ENCODE results near the gene PLXNA4.

PLXNA4 gene

GRCh38 chr7:132472463-132473120 is 103.7 kb downstream of the PLXNA4 start:
- Histone ChIP-seq H3K27ac (ENCODE audit: low read depth, low read length) (no peak overlapping the region), H3K79me2 (ENCODE audit: control insufficient read depth, low read length) (no peaks in the 10 kb centered on the region), H4K20me1 (ENCODE audit: control insufficient read depth, insufficient read depth, low read depth, low read length) (no peaks in the 10 kb centered on the region), H3K4me3 (ENCODE audit: low read length) (no peak overlapping the region), H3K27me3 (ENCODE audit: control insufficient read depth, low read length) (peaks cover 3% of the 10 kb centered on the region; the same call in 1 of the 2 replicates), H3K9me2 (replicated peaks; ENCODE audit: control insufficient read depth, low read length) (no peaks in the 10 kb centered on the region), H3F3A (ENCODE audit: control insufficient read depth, insufficient read depth) (no peaks in the 10 kb centered on the region), H3K4me2 (ENCODE audit: low read length) (no peak overlapping the region), H3K9me3 (ENCODE audit: control insufficient read depth, insufficient read depth, low read length) (no peaks in the 10 kb centered on the region), H3K36me3 (ENCODE audit: control insufficient read depth, low read length) (no peaks in the 10 kb centered on the region), H3K4me1 (ENCODE audit: control insufficient read depth, low read length) (no peaks in the 10 kb centered on the region)
- no peak for TF ChIP-seq CTCF (IDR thresholded peaks at IDR 0.05; ENCODE audit: low read depth, low read length, poor library complexity, severe bottlenecking)
- TF ChIP-seq EZH2phosphoT487 (IDR thresholded peaks at IDR 0.05; ENCODE audit: borderline replicate concordance, low read length) = no peak

GRCh38 chr7:132471515-132471914 is 104.8 kb downstream of the PLXNA4 start:
- no peaks in the 10 kb centered on the region for H4K20me1 ChIP-seq (ENCODE audit: control insufficient read depth, insufficient read depth, low read depth, low read length)
- no peaks in the 10 kb centered on the region for H3K4me1 ChIP-seq (ENCODE audit: control insufficient read depth, low read length)
- no peak overlapping the region for H3K27ac ChIP-seq (ENCODE audit: low read depth, low read length)
- H3K4me3 ChIP-seq (ENCODE audit: low read length) = no peak overlapping the region
- no peak for TF ChIP-seq EZH2phosphoT487 (IDR thresholded peaks at IDR 0.05; ENCODE audit: borderline replicate concordance, low read length)
- TF ChIP-seq CTCF (IDR thresholded peaks at IDR 0.05; ENCODE audit: low read depth, low read length, poor library complexity, severe bottlenecking) = no peak
- H3K4me2 ChIP-seq (ENCODE audit: low read length) = no peak overlapping the region
- H3K9me3 ChIP-seq (ENCODE audit: control insufficient read depth, insufficient read depth, low read length) = no peaks in the 10 kb centered on the region
- H3K27me3 ChIP-seq (ENCODE audit: control insufficient read depth, low read length) = peaks cover 3% of the 10 kb centered on the region; the same call in 1 of the 2 replicates
- H3K79me2 ChIP-seq (ENCODE audit: control insufficient read depth, low read length) = no peaks in the 10 kb centered on the region
- H3F3A ChIP-seq (ENCODE audit: control insufficient read depth, insufficient read depth) = no peaks in the 10 kb centered on the region
- no peaks in the 10 kb centered on the region for H3K36me3 ChIP-seq (ENCODE audit: control insufficient read depth, low read length)
- H3K9me2 ChIP-seq (replicated peaks; ENCODE audit: control insufficient read depth, low read length) = no peaks in the 10 kb centered on the region

- no peaks in the 10 kb centered on the region for H3K36me3 ChIP-seq (ENCODE audit: control insufficient read depth, low read length)
- no peaks in the 10 kb centered on the region for H3F3A ChIP-seq (ENCODE audit: control insufficient read depth, insufficient read depth)
- H3K27me3 ChIP-seq (ENCODE audit: control insufficient read depth, low read length) = peaks cover 3% of the 10 kb centered on the region; the same call in 1 of the 2 replicates
- H3K9me3 ChIP-seq (ENCODE audit: control insufficient read depth, insufficient read depth, low read length) = no peaks in the 10 kb centered on the region
- H3K27ac ChIP-seq (ENCODE audit: low read depth, low read length) = no peak overlapping the region
- no peaks in the 10 kb centered on the region for H3K9me2 ChIP-seq (replicated peaks; ENCODE audit: control insufficient read depth, low read length)
- no peak overlapping the region for H3K4me2 ChIP-seq (ENCODE audit: low read length)
- H4K20me1 ChIP-seq (ENCODE audit: control insufficient read depth, insufficient read depth, low read depth, low read length) = no peaks in the 10 kb centered on the region
- TF ChIP-seq EZH2phosphoT487 (IDR thresholded peaks at IDR 0.05; ENCODE audit: borderline replicate concordance, low read length) (no peak), CTCF (IDR thresholded peaks at IDR 0.05; ENCODE audit: low read depth, low read length, poor library complexity, severe bottlenecking) (no peak)
- no peaks in the 10 kb centered on the region for H3K4me1 ChIP-seq (ENCODE audit: control insufficient read depth, low read length)
- H3K79me2 ChIP-seq (ENCODE audit: control insufficient read depth, low read length) = no peaks in the 10 kb centered on the region
- no peak overlapping the region for H3K4me3 ChIP-seq (ENCODE audit: low read length)
Measured at GRCh38 chr7:132469681-132470080, 106.6 kb downstream of the PLXNA4 start.

Measured in DOHH2 (cell line).